Natural killer cell (primary cell): ENCODE data around the gene TJAP1. TPM values are rescaled to one million over a fixed set of nuclear protein-coding genes. Genes with fewer than 3 reads are reported as not detected.
A peak's percentile ranks its signal among the peaks of the same experiment; 100 is the strongest.

Experiments used
- ATAC-seq, 3 donors: fragments of 150-1000 bp in 2 of 3; fragments of 200-7000 bp in 1 of 3; cut with Tn5 transposase; 1 replicate in 1 of 3; 2 replicates in 2 of 3; pipeline ENCODE4 v1.10.0; 2021; ENCODE audit warnings: mild to moderate bottlenecking in 2 of 3, moderate library complexity in 2 of 3
- DNase-seq, 2 donors: peaks; one replicate each; pipeline versions ENCODE4 v3.0.0 to v3.0.0-alpha.2; 2013 to 2021; ENCODE audit warnings: mixed read lengths in 1 of 2
- H3K27ac ChIP-seq: one replicate; pipeline ENCODE4 v1.5.1; 2013; ENCODE audit warnings: mild to moderate bottlenecking, low read length
- H3K27me3 ChIP-seq: one replicate; pipeline ENCODE4 v1.6.1; 2013; ENCODE audit warnings: low read length; ENCODE audit not compliant: control insufficient read depth, insufficient read depth
- H3K36me3 ChIP-seq: one replicate; pipeline ENCODE4 v1.6.1; 2013; ENCODE audit warnings: low read length; ENCODE audit not compliant: control insufficient read depth, insufficient read depth
- H3K4me1 ChIP-seq: one replicate; pipeline ENCODE4 v1.6.1; 2013; ENCODE audit warnings: low read length; ENCODE audit not compliant: control insufficient read depth, insufficient read depth
- H3K4me3 ChIP-seq: one replicate; pipeline ENCODE4 v1.5.1; 2013; ENCODE audit warnings: low read length
- H3K9me3 ChIP-seq: one replicate; pipeline ENCODE4 v1.6.1; 2013; ENCODE audit warnings: low read length; ENCODE audit not compliant: control insufficient read depth, insufficient read depth
- H3K27ac Mint-ChIP-seq, 2 donors: one replicate each; pipeline ENCODE4 v1.8.0; 2022; ENCODE audit warnings: mild to moderate bottlenecking in 2 of 2, mixed read lengths in 2 of 2, moderate library complexity in 1 of 2
- H3K27me3 Mint-ChIP-seq, 2 donors: one replicate each; pipeline ENCODE4 v1.8.0; 2022; ENCODE audit warnings: low read depth in 2 of 2, mixed read lengths in 2 of 2
- H3K36me3 Mint-ChIP-seq: one replicate; pipeline ENCODE4 v1.8.0; 2022; ENCODE audit warnings: mixed read lengths
- H3K4me1 Mint-ChIP-seq, 2 donors: one replicate each; pipeline ENCODE4 v1.8.0; 2022; ENCODE audit warnings: mixed read lengths in 2 of 2
- H3K4me3 Mint-ChIP-seq: one replicate; pipeline ENCODE4 v1.8.0; 2022; ENCODE audit warnings: mild to moderate bottlenecking, moderate library complexity, mixed read lengths
- H3K9me3 Mint-ChIP-seq, 2 donors: one replicate each; pipeline ENCODE4 v1.8.0; 2022; ENCODE audit warnings: mixed read lengths in 2 of 2
- WGBS: methylation state at CpG from one replicate; pipeline ENCODE4 v1.1.7; 2013; ENCODE audit warnings: missing lambda C conversion rate; ENCODE audit not compliant: insufficient coverage; 5-methylcytosine and 5-hydroxymethylcytosine counted together
- intact Hi-C: fragments of 100-400 bp; cut with micrococcal nuclease; formaldehyde crosslinking; loops from one replicate; pipeline ENCODE4 v1.14.2; 2022
- total RNA-seq, 4 donors: library from RNA; stranded (reverse); fragments of 120-200 nt in 1 of 4; gene quantifications; one replicate each; pipeline versions ENCODE4 v1.2.3 to v1.2.4, GENCODE V29; 2013 to 2022
- TF ChIP-seq, protein P1 (sequence below): fragments of 200-600 bp; IDR thresholded peaks from one replicate; pipeline ENCODE4 v1.8.0; 2022; ENCODE audit warnings: antibody characterized with exemption

TJAP1 gene
- total RNA-seq, 3 donors from 2014 or later (not counting 1 experiment from before 2014, with no cell fraction given): 26.7 to 33.8 (median 29.9) TPM

GRCh38 chr6:43467752-43468151, 9.6 kb upstream of the TJAP1 start:
- no peak overlapping the region for H3K27ac ChIP-seq
- peaks cover 8% of the 10 kb centered on the region for H3K27me3 ChIP-seq

DNA sequence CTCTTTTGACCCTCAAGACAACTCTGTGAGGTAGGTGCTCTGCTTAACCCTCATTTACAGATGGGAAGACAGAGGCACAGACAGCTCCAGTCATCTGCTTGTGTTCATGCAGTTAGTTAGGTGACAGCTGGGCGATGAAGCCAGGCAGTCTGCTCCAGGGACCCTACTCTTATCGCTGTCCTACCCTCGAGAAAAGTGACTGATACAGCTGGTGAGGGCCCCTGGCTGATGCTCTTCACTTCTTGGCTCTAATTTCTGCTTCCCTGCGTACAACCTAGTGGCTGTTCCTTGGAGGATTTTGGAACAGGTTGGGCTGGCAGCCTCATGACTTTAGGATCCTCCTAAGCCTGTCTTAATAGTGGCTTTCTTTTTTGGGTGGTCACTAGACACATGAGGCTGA, 9.1 kb upstream of the TJAP1 start:
- Histone ChIP-seq H3K27me3 (peaks cover 6% of the 10 kb centered on the region), H3K27ac (no peak overlapping the region), H3K9me3 (no peaks in the 10 kb centered on the region), H3K4me1 (no peaks in the 10 kb centered on the region), H3K36me3 (no peaks in the 10 kb centered on the region), H3K4me3 (no peak overlapping the region)
- H3K36me3 Mint-ChIP-seq: no peaks in the 10 kb centered on the region
- DNase-seq (no peak), ATAC-seq (no peak)
- H3K27me3 Mint-ChIP-seq: peaks cover 7 to 21% of the 10 kb centered on the region in 2 donors
- no peaks in the 10 kb centered on the region for H3K9me3 Mint-ChIP-seq
- TF ChIP-seq, protein P1, sequence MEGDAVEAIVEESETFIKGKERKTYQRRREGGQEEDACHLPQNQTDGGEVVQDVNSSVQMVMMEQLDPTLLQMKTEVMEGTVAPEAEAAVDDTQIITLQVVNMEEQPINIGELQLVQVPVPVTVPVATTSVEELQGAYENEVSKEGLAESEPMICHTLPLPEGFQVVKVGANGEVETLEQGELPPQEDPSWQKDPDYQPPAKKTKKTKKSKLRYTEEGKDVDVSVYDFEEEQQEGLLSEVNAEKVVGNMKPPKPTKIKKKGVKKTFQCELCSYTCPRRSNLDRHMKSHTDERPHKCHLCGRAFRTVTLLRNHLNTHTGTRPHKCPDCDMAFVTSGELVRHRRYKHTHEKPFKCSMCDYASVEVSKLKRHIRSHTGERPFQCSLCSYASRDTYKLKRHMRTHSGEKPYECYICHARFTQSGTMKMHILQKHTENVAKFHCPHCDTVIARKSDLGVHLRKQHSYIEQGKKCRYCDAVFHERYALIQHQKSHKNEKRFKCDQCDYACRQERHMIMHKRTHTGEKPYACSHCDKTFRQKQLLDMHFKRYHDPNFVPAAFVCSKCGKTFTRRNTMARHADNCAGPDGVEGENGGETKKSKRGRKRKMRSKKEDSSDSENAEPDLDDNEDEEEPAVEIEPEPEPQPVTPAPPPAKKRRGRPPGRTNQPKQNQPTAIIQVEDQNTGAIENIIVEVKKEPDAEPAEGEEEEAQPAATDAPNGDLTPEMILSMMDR: no peak
- H3K4me3 Mint-ChIP-seq: no peak overlapping the region
- H3K4me1 Mint-ChIP-seq: no peaks in the 10 kb centered on the region
- intact Hi-C loops: no loop called here
- no peak overlapping the region for H3K27ac Mint-ChIP-seq
- 80% methylated on average over 4 of the region's 4 CpGs for WGBS

More at GRCh38 chr6:43467752-43468151, 9.6 kb upstream of the TJAP1 start:
- H3K36me3 ChIP-seq: no peaks in the 10 kb centered on the region
- Mint-ChIP-seq H3K36me3 (no peaks in the 10 kb centered on the region), H3K4me3 (no peak overlapping the region), H3K4me1 (no peaks in the 10 kb centered on the region), H3K9me3 (no peaks in the 10 kb centered on the region), H3K27me3 (peaks cover 9 to 25% of the 10 kb centered on the region in 2 donors), H3K27ac (peak overlapping the region in 1 of 2 donors; percentile 57)
- H3K9me3 ChIP-seq: no peaks in the 10 kb centered on the region
- DNase-seq: no peak
- H3K4me3 ChIP-seq: no peak overlapping the region
- TF ChIP-seq, protein P1: no peak
- WGBS: 85% methylated on average over 4 of the region's 4 CpGs
- ATAC-seq: no peak
- intact Hi-C loops: no loop called here
- H3K4me1 ChIP-seq: no peaks in the 10 kb centered on the region

- WGBS: 88% methylated on average over 12 of the region's 13 CpGs
- H3K4me1 Mint-ChIP-seq: no peaks in the 10 kb centered on the region
- no peak overlapping the region for H3K27ac Mint-ChIP-seq
Measured at GRCh38 chr6:43468748-43469681, 8.4 kb upstream of the TJAP1 start.

More at GRCh38 chr6:43468748-43469681, 8.4 kb upstream of the TJAP1 start:
- Histone ChIP-seq H3K4me3 (no peak overlapping the region), H3K27ac (no peak overlapping the region), H3K4me1 (no peaks in the 10 kb centered on the region), H3K27me3 (peaks cover 3% of the 10 kb centered on the region), H3K36me3 (no peaks in the 10 kb centered on the region), H3K9me3 (no peaks in the 10 kb centered on the region)
- no peaks in the 10 kb centered on the region for H3K9me3 Mint-ChIP-seq
- H3K27me3 Mint-ChIP-seq: peaks cover 7 to 19% of the 10 kb centered on the region in 2 donors
- intact Hi-C loops: no loop called here
- TF ChIP-seq, protein P1: no peak
- DNase-seq (no peak), ATAC-seq (no peak)
- H3K36me3 Mint-ChIP-seq: no peaks in the 10 kb centered on the region
- no peak overlapping the region for H3K4me3 Mint-ChIP-seq
